HG02973 (cell line): ENCODE measurements around the gene EGFR.

ENCODE experiments used
- ATAC-seq: cut with Tn5 transposase; IDR thresholded peaks from one replicate; pipeline ENCODE4 v1.9.1; 2021; ENCODE audit warnings: moderate library complexity; ENCODE audit not compliant: unreplicated experiment

EGFR gene

DNA sequence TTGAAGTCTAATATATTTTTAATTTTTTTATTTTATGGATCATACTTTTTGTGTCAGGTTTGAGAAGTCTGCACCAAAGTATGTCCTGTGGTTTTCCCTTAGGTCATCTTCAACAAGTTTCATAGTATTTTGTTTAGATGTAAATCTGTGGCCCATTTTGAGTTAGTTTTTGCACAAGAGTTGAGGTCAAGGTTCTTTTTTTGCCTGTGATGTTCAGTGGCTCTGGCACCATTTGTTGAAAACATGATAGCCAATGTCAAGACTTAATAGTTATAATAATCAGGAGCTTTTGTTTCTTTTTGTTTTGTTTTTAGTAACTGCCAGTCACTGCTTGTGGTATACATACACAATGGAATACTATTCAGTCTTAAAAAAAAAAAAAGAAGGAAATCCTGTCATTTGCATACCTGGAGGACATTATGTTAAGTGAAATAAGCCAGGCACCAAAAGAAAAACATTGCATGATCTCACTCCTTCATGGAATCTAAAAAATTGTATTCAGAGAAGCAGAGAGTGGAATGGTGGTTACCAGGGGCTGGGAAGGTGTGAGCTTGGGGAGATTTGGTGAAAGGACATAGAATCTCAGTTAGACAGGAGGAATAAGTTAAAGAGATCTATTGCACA, 61.3 kb downstream of the EGFR start:
- no peak for ATAC-seq

DNA sequence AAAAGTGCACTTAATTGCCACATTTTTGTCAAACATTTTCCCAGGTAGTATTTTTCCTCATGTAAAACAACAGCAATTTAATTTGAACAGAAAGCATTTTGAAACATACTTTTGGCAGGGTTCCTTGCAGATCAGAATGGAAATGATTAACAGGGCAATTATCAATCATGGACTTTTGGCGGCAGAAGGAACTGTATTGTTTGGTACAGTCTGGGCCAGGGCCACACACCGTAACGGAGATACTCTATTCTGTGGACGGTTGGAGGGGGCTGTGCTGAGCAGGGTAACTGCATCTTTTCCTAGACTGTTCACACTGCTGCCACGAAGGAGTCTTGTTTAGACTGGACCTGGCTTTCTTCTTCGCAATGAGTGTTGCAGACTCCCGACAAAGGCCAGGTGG, 62.3 kb downstream of the EGFR start:
- ATAC-seq = no peak

DNA sequence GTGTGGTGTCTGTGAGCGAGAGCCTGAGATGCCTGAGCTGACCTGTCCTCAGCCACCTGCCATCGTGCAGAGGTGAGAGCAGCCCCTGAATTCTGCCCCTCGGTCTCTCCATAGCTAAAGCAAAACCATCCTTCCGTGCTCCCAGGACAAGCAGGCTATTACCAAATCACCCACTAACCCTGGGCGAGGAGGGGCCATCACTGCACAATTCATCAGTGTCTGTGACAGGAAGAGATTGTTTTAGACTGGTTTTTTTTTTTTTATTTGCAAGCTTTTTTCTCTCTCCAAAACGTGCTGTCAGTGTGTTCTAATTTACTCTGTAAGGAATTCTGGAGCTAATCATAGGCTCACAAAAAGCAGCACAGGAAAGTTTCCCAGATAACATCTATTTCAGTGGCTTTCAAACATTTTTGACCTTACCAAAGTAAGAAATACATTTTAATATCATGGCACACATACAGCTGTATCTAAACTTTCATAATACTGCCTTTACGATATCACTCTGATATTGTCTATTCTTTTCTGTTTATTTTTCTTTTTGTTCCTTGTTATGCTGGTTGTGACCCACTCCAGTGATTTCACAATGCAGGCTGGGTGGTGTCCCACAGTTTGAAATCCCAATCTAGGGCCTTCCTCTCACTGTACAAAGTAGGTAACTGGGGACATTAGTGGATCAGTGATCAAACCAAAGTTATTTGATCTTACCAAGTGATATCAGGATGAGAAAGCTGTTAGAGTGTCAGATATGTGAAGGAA, 62.8 kb downstream of the EGFR start:
- ATAC-seq = no peak

DNA sequence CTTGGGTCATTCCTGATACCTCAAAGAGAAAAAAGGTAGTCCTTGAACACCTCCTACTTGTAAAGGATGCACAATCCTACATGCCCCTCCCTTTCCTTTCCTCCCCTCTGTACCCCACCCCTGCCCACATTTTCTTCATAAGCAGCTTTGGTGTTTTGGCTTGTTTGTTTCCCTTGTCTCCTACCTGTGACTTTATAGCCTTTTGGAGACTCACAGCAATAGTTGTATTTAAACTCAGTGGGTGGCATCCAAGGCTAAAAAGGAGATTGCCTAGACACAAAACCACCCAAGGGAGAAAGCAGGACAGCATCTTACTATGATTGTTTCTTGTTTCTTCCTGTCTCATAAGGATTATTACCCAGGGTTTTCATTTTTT, 63.4 kb downstream of the EGFR start:
- no peak for ATAC-seq

DNA sequence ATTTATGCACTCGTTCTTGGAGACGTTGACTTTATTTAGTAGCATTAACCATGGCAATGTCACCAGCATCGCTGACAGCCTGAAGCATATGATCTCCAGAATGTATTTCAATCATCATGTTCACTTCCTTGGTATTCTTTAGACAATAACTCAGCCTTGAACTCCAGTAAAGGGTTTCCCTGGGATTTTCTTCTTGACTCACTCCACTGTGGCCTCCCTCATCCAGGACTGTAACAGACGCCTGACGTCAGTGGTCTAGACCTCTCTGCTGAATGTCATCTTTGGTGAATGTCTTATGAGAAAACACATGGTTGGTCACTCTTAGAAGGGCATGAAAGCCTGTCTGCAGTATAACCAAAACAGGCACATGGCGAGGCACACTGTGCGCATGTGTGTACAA, 64.4 kb downstream of the EGFR start:
- no peak for ATAC-seq

DNA sequence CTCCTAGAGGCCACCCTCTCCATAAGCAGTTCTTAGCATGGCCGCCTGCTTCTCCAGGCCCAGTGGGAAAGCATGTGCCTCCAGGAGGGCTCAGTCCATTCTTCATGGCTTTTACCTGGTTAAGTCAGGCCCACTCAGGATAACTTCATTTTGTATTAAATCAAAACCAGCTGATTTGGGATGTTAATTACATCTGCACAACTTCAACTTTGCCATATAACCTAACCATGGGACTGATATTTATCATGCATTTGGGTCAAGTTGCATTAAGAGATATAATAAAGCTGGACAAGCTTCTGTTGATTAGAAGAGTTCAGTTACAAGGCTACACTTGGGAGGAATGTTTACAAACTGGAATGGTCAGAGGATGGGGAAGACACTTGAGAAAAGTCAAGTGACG, 65.5 kb downstream of the EGFR start:
- no peak for ATAC-seq

DNA sequence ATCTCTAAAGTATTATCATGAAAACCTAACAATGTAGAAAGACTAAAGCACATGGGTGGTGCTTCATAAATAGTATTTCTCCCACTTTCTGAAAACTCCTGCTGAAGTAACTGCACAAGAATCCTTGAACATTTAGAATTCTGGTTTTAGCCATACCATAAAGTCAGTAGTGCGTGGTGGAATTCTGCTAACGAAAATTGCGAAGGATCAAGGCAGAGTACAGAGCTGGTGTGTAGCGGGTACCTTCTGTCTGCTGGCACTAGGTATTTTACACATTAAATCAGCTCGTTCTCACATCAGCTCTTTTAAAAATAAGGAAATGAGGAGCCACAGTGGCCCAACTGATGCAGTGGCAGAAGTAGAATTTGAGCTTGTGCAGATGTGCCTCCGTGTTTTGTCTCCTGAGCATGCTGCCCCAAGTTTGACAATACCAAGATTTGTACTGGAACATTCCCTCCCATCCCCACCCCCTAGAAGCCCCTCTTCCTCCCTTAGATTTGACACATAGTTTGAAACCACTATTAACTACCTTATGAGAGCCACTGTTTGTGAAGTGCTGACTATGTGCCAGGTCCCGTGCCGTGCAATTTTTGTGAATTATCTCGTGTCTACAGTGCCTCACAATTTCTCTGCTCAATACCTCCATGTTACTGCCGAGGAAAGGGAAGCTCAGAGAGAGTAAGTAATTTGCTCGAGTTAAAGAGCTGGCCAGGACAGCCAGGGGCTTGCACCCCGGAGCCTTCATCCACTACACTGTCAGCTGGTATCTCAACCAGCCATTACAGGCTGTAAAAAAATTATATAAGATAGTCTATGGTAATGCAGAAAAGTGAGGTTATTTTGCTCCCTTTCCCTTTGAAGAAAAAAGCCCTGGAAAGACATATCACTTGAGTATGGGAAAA, 66.9 kb downstream of the EGFR start:
- ATAC-seq = no peak

DNA sequence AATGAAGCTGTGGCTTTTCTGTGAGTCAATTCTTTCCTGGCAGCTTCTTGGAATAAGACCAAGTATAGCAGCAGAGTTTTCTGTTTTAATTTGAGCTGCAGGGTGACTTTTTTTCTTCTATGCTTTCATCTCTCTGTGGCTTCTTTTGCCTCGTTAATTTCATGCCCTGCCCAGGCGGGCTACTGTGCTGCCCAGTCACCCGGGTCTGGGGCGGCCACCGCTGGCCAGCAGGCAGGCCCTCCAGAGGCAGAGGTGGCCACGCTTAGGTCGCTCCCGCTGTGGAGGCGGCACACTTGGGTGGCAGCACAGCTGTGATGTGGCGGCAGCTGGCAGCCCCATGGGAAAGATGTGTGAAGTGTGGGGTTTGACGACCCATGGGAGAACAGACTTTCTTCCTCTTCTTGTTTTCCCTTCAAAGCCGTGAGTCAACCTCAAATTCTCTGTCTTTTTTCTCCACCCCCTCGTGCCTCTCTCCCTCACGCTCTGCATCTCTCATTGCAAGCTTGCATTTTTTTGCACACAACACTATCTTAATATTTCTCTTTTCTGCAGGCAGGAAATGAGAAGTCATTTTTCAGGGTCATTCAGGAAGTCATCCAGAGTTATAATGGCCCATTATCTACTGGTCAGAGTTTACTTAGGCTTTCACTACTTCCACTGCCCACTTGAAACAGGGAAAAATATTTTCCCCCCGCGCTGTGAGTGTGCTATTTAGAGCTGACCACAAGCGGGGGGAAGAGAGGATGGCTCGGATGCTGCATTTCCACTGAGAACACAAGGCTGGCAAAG, 67.8 kb downstream of the EGFR start:
- ATAC-seq = peak; percentile 65

DNA sequence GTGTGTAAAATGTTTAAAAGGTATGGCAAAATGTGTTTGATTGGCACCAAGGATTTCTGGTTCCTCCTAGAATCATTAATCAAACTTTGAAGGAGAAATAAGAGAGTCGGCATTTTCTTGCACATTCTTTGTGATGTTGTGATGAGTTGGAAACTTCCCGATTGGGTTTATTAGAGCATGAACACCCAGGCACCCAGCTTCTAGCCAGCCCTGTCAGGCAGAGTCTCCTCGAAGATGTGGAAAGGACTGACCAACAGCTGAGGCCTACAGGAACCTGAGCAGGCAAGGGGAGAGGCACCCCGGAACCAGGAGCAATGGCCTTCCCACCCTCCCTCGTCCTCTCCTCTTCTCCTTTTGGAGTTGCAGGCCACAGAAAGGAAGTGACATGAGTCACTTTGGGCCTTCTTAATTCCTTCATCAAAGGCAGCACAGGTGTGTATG, 68.7 kb downstream of the EGFR start:
- no peak for ATAC-seq

DNA sequence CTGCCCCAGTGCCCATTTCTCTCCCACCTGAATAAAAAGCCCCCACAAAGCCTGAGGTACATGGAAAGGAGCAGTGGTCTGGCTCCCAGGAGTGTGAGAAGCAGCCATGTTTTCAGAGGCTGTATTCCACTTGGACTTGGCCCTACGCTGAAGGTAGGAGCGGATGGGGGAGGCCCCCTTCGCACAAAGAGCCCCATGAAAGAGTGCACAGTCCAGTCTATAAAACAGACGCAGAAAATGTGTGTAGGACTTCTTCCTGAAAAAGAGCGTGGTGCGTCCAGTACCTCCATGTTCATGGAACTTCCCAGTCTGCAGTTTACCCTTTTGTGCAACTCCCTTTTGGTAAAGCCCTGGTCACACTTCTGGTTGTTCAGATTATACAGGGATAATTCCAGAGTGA, 69.3 kb downstream of the EGFR start:
- no peak for ATAC-seq

DNA sequence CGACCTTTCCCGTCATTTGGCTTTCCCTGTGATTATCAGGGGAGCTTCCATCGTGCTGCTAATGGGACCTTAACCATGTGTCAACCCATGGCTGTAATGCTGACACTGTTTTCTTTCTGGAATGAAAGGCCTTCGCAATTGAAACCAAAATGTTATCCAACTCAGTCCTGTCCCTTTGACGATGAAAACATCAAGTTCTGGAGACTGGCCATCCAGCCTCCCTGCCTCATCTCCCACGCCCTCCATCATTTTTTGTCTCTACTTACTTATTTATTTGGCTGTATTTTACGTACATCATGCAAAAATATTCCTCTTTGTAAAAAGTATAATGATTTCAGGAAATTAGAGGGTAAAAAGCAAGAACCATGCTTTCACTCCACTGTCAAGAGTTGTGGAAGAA, 69.8 kb downstream of the EGFR start:
- ATAC-seq = no peak

DNA sequence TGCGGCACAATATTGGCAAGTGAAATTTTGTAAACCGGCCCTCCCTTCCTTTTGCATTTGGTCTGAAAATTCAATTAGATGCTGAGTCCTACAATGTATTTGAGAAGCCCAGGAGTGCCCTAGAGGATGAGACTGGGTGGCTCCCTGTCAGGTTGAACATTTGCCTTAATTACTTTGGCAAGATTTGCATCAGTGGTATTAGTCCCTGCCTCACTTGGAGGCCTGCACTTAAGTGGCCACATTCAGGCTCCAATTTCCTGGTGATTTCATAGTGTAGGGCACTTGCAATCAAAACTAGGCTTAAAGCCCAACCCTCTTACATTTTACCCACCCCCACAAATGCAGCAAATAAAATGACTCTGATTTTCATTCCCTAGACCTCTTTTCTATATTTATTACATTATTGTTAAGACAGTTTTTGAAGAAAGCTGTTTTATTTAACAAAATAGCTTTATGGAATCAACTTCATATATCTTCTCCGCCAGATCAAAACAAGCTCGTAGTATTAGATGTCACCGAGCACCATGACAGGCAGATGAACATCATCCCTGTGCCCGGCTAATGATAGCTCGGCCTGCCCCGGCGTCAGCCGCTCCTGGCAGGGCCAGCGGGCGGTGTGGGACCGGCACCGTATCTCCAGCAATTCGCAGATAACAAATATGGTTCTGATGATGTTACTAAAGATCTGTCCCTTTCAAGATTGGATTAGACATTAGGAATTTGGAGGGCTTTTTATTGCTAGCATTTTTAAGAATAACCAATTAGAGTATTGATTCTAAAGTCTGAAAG, 73.6 kb downstream of the EGFR start:
- ATAC-seq = no peak

DNA sequence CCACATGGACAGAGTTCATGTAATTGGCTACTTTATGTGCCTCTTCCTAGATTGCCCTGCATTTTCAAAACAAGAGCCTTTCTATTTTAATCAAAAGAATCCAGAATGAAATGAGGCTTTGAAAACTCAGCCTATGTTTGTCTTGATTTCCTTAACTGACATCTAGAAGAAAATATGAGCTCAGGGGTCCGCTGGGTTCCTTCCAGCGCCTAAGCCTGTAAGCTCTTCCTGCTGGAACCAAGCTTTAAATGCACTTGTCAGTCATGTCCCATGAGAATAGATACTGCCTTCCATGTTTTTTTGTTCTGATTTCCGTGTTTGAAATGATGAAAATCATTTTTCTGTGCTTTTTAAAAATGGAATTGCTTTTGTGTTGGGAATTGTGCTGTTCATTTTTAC, 74.2 kb downstream of the EGFR start:
- no peak for ATAC-seq

DNA sequence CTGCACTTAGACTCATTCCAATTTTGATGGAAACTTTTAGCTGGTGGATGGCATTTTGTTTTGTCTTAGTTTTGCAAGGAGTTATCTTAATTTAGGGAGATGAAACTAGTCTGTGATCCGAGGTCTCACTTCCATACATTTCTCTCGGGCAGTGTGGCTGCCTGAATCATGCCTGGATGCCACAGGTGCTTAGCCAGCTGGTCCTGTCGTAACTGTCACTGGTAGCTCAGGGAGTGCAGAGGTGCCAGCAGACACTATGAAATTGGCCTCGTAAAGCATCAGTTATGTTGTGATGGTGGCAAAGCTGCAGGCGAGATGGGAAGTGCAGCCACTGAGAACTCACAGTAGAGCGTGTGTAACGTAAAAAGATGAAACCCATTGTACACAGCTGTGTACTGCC, 74.9 kb downstream of the EGFR start:
- ATAC-seq = no peak

DNA sequence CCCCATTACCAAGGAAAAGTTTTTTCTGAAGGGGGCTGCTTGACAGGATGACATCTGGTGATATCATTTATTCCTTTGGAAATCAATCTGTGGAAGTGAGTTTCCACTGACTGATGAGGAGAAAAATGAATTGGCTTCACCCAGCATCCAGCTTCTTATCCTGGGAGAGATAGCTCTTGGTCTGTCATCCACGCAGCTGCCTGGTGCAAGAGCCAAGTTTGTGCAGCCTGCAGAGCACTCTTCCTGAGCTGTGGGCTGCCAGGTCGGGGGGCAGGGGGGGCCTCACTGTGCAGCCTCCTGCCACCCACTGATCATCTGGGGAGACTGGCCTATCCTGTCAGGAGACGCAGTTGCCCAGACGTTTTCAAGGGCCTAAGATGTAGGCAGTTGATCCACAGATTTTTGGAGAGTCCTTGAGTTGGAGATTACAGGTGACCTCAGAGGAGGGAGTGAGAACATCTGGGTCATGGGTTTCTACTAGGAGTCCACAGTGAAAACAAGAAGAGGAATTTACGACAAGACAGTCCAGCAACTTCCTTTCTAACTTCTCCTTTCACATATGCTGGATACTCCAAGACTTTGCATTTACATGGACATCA, 75.4 kb downstream of the EGFR start:
- no peak for ATAC-seq

DNA sequence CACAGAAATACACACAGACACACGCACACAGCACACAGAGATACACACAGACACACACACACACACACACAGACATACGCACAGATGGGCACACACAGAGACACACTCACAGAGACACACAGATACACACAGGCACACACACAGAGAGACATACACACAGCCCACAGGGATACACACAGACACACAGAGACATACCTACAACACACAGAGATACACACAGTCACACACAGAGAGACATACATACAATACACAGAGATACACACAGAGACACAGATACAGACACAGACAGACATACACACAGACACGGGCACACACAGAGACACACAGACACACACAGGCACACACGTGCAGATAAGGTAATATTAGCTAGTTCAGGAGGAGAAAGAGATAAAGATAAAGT, 76.9 kb downstream of the EGFR start:
- ATAC-seq = no peak

DNA sequence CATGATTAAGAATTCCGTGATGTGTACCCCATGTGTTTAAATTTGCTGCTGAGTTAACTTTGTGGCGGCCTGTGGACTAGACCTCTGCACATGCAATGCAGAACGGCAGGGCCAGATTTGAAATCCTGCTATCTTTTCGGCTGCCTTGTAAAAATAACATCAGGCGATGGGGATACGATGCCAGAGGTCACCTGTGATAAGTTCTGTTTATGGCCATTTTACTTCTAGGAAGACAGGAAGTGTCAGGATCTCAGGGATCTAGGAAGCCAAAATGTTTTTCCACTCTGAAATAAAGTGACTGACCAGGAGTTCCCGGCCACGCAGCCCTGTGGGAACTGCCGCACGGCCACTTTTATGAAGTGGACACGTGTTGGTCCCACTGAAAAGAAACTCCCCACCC, 77.5 kb downstream of the EGFR start:
- no peak for ATAC-seq

DNA sequence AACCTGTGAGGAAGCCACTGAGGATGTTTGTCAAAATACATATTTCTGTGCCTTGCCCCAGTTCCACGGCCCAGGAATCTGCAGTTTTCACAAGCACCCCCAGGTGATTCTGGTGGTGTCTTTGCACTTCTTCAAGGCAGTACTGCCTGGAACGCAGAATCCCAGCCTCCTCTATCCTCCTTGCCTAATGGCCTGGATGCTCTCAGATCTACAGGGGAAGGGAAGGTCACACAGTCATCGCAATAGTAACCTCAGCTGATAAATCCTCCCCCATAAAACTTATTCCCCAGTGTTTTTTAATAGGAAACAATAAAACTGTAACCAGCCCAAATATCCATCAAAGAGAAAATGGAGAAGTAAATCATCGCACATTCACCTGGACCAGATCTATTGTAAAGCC, 78.3 kb downstream of the EGFR start:
- no peak for ATAC-seq

DNA sequence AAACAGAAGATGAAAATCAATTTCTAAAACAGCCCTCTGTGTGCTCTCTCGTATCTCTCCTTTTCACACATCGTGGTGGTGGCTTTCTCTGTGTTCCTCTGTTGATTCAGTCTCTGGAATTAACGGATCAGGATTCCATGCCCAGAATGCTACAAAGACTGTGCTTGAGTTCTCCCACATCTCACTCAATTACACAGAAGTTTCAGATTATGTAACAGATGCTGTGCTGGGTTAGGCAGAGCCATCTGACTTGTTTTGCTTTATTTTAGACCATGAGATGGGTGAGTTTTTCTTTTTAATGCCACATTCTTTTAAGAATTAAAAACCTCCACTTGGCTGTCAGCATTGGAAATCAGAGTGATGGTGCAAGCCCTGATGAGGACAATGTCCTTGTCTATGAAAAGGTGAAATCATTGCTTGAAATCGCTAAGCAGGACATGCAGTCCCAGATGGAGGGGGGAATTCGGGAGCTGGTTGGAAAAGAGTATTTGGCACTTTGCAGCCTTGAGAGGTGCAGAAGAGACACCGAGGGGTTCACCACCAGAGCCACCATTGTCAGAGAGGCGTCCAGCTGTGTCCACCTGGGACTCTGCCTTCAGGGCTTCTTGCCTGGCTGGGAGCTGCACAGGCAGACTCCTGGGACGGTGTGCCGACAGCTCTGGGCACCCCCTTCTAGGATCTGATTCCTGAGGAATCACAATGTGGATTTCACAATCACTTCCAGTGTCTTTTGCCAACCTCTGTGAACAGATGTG, 80.4 kb downstream of the EGFR start:
- no peak for ATAC-seq
